CD4-positive, alpha-beta T cell treated with Interleukin-4 for 1 hour (primary cell): Measurements from ENCODE around the gene EPHA4.

Experiments used
- DNase-seq, 2 donors: peaks; one replicate each; pipeline ENCODE4 v3.0.0-alpha.2; 2020 to 2022

EPHA4 gene

DNA sequence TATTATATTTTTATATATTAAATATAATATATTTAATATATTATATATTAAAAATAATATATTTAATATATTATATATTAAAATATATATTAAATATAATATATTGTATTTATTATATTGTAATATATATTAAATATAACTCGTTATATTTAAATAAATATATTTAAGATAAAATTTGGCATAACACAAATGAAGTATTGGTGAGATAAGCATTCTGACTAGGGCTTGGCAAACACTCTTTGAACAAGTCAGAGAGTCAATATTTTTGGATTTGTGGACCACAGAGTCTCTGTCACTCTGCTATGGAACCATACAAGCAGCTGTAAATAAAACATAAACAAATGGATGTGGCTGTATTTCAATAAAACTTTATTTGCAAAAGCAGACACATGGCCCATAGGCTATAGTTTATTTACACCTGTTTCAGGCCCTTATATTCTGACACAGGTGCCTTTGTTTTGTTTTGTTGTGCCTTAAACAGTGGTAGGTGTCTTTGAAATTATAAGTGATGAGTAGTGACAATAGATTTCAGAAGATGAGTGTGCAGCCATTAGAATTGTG is 190.1 kb downstream of the EPHA4 start:
- no peak for DNase-seq

- no peak for DNase-seq
Observed at GRCh38 chr2:221380686-221381085, 191.4 kb downstream of the EPHA4 start.

DNA sequence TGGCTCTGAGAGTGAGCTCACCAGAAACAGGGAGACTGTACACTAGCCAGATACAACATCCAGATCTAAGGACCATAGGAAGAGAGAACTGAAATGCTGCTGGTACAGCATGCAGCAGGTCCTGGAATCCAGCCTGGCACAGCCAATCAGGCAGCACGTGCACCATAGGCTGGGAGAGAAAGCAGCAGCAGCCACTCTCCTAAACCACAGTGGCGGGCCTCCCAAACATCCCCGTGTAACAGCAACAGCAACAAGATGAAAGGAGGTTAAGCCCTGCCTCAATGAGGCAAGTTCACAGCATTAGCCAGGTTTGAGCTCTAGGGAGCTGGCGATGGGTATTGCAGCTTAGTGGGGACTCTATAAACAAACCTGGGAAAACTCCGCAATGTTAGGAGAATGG is 192.0 kb downstream of the EPHA4 start:
- no peak for DNase-seq

- no peak for DNase-seq
Observed at GRCh38 chr2:221377597-221377996, 194.5 kb downstream of the EPHA4 start.

- DNase-seq = no peak
Observed at GRCh38 chr2:221377066-221377465, 195.0 kb downstream of the EPHA4 start.

DNA sequence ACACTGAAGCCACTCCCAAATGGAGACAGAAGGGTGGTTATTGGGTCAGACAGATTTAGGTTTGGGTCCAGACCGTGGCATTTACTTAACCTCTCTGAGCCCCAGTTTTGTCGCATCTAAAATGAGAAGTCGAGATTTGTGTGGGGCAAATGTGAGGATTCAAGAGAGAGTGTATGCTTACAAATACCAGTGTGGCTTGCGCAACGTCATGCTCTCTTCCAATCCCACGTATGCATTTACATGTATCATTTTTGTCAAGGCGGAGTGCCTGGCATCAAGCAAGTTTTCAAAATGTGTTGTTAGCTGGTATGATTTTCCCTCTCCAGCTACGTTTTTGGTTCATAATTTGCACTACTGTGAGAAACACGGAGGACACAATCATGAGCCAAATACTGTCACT is 197.9 kb downstream of the EPHA4 start:
- DNase-seq = no peak

- DNase-seq = no peak
Observed at GRCh38 chr2:221372907-221373306, 199.2 kb downstream of the EPHA4 start.

DNA sequence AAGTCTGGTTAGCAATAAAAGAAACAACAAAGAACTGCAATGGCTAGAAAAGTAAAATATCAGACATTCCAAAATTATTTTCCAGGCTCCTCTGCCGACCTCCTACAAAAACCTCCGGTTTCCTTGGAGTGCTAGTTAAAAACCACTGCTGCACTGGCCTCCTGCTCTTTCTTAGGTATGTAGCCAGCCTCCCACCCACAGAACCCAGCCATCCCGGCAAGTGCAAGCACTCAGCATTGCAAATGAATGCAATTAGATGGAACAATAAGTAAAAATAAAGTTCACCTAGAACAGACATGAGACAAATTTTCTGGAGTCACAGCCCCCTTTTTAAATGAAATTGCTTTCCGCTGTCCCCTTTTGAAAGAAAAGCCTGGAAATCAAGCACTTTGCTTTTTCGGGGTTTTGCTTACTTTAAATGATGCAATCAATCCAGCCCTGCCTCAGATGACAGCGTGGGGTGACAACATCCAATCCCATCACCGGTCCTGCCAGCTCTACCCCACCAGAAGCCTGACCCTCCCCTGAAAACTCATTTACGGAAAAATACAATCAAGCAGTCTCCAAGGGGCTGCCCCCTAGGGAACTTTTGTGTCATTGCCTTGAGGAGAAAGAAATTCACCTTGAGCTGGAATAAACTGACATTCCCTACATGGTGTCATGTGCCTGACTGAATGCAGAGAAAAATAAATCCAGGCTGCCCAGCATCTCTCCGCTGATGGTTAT is 199.8 kb downstream of the EPHA4 start:
- DNase-seq = no peak

GRCh38 chr2:221371347-221371746 is 200.8 kb downstream of the EPHA4 start:
- DNase-seq = no peak

DNA sequence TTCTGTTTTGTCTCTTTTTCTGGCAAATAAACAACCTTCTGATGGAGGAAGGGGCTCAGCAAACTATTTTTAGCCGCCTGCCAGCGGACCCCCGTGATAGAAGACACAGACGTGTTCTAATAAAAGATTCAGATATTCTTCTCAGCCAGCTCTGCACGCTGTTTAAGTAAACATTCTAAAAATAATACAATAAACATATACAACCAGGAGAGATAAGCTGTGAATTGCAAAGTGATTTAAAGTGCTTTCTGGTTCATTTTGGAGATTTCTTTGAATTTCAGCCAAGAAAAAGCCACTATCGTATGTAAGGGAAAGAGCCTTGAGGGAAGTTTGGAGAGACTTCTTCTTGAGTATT is 201.3 kb downstream of the EPHA4 start:
- DNase-seq = no peak

GRCh38 chr2:221370076-221370856 is 201.8 kb downstream of the EPHA4 start:
- DNase-seq = no peak
